ENCODE measurements around the gene ECE1. TPM values are rescaled to one million over a fixed set of nuclear protein-coding genes. Genes with fewer than 3 reads are reported as not detected.

ECE1 gene
- total and polyA plus RNA-seq, 10 of the 15 experiments (the other 5 are each of a cell fraction or from before 2014, with no cell fraction given) = 0.97 to 81.0 (median 37.0) TPM

DNA sequence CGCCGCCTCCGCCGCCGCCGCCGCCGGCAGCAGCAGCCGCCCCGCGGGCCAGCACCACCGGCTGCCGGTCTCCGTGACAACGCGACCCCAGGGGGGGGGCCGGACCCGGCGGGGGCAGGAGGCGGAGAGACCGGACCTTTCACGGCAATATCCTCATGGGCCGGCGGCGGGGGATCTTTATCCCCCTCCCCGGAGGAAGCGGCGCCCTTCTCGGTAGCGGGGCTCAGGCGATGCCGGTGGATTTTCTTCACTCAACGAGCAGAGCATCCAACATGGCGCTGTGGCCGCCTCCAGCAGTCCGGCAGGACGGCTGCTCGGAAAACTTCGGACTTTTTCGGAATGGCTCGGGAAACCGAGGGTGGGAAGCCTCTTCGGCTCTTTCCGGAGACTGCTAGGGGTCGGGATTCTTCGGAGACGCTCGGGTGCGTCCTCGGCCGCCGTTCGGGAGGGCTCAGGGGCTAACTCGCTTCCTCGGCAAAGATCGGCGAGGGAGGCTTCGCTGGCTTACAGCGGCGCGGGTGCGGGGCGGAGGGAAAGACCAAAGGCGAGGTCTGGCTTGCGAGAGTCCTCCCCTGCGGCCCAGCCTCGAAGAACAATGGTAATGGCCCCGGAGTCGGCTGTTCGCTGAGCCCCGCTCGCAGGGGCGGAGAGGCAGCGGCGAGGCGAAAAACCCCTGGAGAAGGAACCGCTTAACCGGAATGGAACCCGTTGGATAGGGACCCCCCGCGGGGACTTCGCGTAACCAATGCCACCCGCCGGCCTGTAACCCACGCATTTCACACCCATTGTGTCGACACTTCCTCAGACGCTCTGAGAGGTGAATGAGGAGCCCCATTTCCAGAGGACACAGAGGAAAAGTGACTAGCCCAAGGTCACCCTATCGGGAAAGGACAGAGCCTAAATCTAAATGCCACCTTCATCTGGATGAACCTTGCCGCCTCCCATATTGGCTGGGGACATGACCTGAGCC is 113.4 kb downstream of the ECE1 start, which contains the start of gene EIF4G3 (continued):
- TF ChIP-seq, protein P1, sequence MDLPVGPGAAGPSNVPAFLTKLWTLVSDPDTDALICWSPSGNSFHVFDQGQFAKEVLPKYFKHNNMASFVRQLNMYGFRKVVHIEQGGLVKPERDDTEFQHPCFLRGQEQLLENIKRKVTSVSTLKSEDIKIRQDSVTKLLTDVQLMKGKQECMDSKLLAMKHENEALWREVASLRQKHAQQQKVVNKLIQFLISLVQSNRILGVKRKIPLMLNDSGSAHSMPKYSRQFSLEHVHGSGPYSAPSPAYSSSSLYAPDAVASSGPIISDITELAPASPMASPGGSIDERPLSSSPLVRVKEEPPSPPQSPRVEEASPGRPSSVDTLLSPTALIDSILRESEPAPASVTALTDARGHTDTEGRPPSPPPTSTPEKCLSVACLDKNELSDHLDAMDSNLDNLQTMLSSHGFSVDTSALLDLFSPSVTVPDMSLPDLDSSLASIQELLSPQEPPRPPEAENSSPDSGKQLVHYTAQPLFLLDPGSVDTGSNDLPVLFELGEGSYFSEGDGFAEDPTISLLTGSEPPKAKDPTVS (IDR thresholded peaks at IDR 0.05; ENCODE audit: low read depth, low read length) = no peak
- TF ChIP-seq RBBP5 (conservative IDR thresholded peaks at IDR 0.05) = peak; percentile 99
- no peak for TF ChIP-seq RAD21 (IDR thresholded peaks at IDR 0.05; ENCODE audit: insufficient read depth, low read depth, low read length)
- TF ChIP-seq, protein P2, sequence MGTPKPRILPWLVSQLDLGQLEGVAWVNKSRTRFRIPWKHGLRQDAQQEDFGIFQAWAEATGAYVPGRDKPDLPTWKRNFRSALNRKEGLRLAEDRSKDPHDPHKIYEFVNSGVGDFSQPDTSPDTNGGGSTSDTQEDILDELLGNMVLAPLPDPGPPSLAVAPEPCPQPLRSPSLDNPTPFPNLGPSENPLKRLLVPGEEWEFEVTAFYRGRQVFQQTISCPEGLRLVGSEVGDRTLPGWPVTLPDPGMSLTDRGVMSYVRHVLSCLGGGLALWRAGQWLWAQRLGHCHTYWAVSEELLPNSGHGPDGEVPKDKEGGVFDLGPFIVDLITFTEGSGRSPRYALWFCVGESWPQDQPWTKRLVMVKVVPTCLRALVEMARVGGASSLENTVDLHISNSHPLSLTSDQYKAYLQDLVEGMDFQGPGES (IDR thresholded peaks at IDR 0.05) = 0 out of 2 replicates have a peak, but pooled peaks have one; percentile 22
- TF ChIP-seq BCL11A (IDR thresholded peaks at IDR 0.05; ENCODE audit: low read depth, low read length) = no peak
- TF ChIP-seq, protein P3, sequence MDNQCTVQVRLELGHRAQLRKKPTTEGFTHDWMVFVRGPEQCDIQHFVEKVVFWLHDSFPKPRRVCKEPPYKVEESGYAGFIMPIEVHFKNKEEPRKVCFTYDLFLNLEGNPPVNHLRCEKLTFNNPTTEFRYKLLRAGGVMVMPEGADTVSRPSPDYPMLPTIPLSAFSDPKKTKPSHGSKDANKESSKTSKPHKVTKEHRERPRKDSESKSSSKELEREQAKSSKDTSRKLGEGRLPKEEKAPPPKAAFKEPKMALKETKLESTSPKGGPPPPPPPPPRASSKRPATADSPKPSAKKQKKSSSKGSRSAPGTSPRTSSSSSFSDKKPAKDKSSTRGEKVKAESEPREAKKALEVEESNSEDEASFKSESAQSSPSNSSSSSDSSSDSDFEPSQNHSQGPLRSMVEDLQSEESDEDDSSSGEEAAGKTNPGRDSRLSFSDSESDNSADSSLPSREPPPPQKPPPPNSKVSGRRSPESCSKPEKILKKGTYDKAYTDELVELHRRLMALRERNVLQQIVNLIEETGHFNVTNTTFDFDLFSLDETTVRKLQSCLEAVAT (IDR thresholded peaks at IDR 0.05) = peak; percentile 42; the same call in 1 of the 2 replicates

Data from GM12878 (cell line).